RWPE2 (cell line): ENCODE data around the gene USP17L20.
"Not testable (repeated sequence)": the region's sequence is repeated elsewhere in the genome, so short reads cannot be mapped to it uniquely, and the experiment has no call there.

Source experiments
- ATAC-seq: fragments of 200-7000 bp; cut with Tn5 transposase; 3 replicates; pipeline ENCODE4 v1.9.1; 2021; ENCODE audit warnings: low read depth
- DNase-seq: peaks from one replicate; pipeline ENCODE4 v3.0.0-alpha.2; 2020; ENCODE audit warnings: low spot score
- H3K27ac ChIP-seq: fragments of 450-650 bp; 2 replicates; pipeline ENCODE4 v1.5.1; 2017; ENCODE audit warnings: mild to moderate bottlenecking; ENCODE audit not compliant: poor library complexity, severe bottlenecking
- H3K27me3 ChIP-seq: fragments of 250-450 bp; sonication (Bioruptor Pico); 2 replicates; pipeline ENCODE4 v1.5.1; 2021; ENCODE audit warnings: mild to moderate bottlenecking, moderate library complexity; ENCODE audit not compliant: insufficient read depth, poor library complexity, severe bottlenecking
- H3K36me3 ChIP-seq: fragments of 250-450 bp; sonication (Bioruptor Pico); 2 replicates; pipeline ENCODE4 v1.5.1; 2020; ENCODE audit warnings: low read depth, mild to moderate bottlenecking, moderate library complexity
- H3K4me1 ChIP-seq: fragments of 250-450 bp; sonication (Bioruptor Pico); 2 replicates; pipeline ENCODE4 v1.5.1; 2021; ENCODE audit warnings: mild to moderate bottlenecking, moderate library complexity; ENCODE audit not compliant: insufficient read depth, poor library complexity, severe bottlenecking
- H3K4me3 ChIP-seq: fragments of 250-450 bp; sonication (Bioruptor Pico); 2 replicates; pipeline ENCODE4 v1.5.1; 2021; ENCODE audit warnings: mild to moderate bottlenecking, moderate library complexity; ENCODE audit not compliant: severe bottlenecking
- H3K9me3 ChIP-seq: fragments of 250-450 bp; sonication (Bioruptor Pico); 2 replicates; pipeline ENCODE4 v1.5.1; 2021; ENCODE audit warnings: mild to moderate bottlenecking, moderate library complexity; ENCODE audit not compliant: severe bottlenecking

The USP17L20 gene

GRCh38 chr4:9257824-9258223, at the start of gene USP17L20:
TSS of gene USP17L20 (plus strand) at chr4:9258124. CDS start at chr4:9258124, 0 bp downstream.
- not testable (repeated sequence) for H3K27ac ChIP-seq, H3K4me3 ChIP-seq, H3K4me1 ChIP-seq, H3K9me3 ChIP-seq, ATAC-seq, DNase-seq, H3K36me3 ChIP-seq, H3K27me3 ChIP-seq

- not testable (repeated sequence) for H3K27me3 ChIP-seq, H3K4me3 ChIP-seq, H3K27ac ChIP-seq, H3K9me3 ChIP-seq, DNase-seq, ATAC-seq, H3K36me3 ChIP-seq, H3K4me1 ChIP-seq
Observed at GRCh38 chr4:9210357-9210756, 47.6 kb upstream of the USP17L20 start, which contains the start of gene USP17L10. TSS of gene USP17L10 (plus strand) at chr4:9210657. CDS start at chr4:9210657, 0 bp downstream.

GRCh38 chr4:9214701-9215100, 43.2 kb upstream of the USP17L20 start:
- not testable (repeated sequence) for H3K4me3 ChIP-seq, H3K9me3 ChIP-seq

GRCh38 chr4:9215105-9215504, 42.8 kb upstream of the USP17L20 start, which contains the start of gene USP17L11:
TSS of gene USP17L11 (plus strand) at chr4:9215405. CDS start at chr4:9215405, 0 bp downstream.
- not testable (repeated sequence) for H3K4me3 ChIP-seq, H3K27me3 ChIP-seq, H3K4me1 ChIP-seq, H3K36me3 ChIP-seq, H3K9me3 ChIP-seq, ATAC-seq, DNase-seq, H3K27ac ChIP-seq

More at GRCh38 chr4:9214701-9215100, 43.2 kb upstream of the USP17L20 start:
- DNase-seq: peak; percentile 56
- H3K27ac ChIP-seq, H3K27me3 ChIP-seq, ATAC-seq, H3K36me3 ChIP-seq, H3K4me1 ChIP-seq: not testable (repeated sequence)

GRCh38 chr4:9219852-9220251, 38.1 kb upstream of the USP17L20 start, which contains the start of gene USP17L12:
TSS of gene USP17L12 (plus strand) at chr4:9220152. CDS start at chr4:9220152, 0 bp downstream.
- not testable (repeated sequence) for H3K4me3 ChIP-seq, H3K27me3 ChIP-seq, H3K27ac ChIP-seq, DNase-seq, H3K36me3 ChIP-seq, ATAC-seq, H3K9me3 ChIP-seq, H3K4me1 ChIP-seq

GRCh38 chr4:9224596-9224995, 33.3 kb upstream of the USP17L20 start, which contains the start of gene USP17L13:
TSS of gene USP17L13 (plus strand) at chr4:9224896. CDS start at chr4:9224896, 0 bp downstream.
- DNase-seq, ATAC-seq, H3K27me3 ChIP-seq, H3K36me3 ChIP-seq, H3K9me3 ChIP-seq, H3K27ac ChIP-seq, H3K4me1 ChIP-seq, H3K4me3 ChIP-seq: not testable (repeated sequence)

- ATAC-seq, H3K9me3 ChIP-seq: not testable (repeated sequence)
Observed at GRCh38 chr4:9230249-9230648, 27.7 kb upstream of the USP17L20 start.

GRCh38 chr4:9234085-9234484, 23.8 kb upstream of the USP17L20 start, which contains the start of gene USP17L15:
TSS of gene USP17L15 (plus strand) at chr4:9234385. CDS start at chr4:9234385, 0 bp downstream.
- not testable (repeated sequence) for DNase-seq, H3K9me3 ChIP-seq, H3K4me3 ChIP-seq, H3K36me3 ChIP-seq, H3K27ac ChIP-seq, H3K27me3 ChIP-seq, H3K4me1 ChIP-seq, ATAC-seq

More at GRCh38 chr4:9230249-9230648, 27.7 kb upstream of the USP17L20 start:
- H3K27ac ChIP-seq, H3K27me3 ChIP-seq, H3K4me3 ChIP-seq, H3K4me1 ChIP-seq, H3K36me3 ChIP-seq, DNase-seq: not testable (repeated sequence)

- H3K4me3 ChIP-seq: not testable (repeated sequence)
Observed at GRCh38 chr4:9238461-9238860, 19.5 kb upstream of the USP17L20 start.

GRCh38 chr4:9243579-9243978, 14.3 kb upstream of the USP17L20 start, which contains the start of gene USP17L17:
TSS of gene USP17L17 (plus strand) at chr4:9243879. CDS start at chr4:9243879, 0 bp downstream.
- not testable (repeated sequence) for ATAC-seq, H3K27ac ChIP-seq, H3K4me3 ChIP-seq, H3K4me1 ChIP-seq, DNase-seq, H3K9me3 ChIP-seq, H3K36me3 ChIP-seq, H3K27me3 ChIP-seq

More at GRCh38 chr4:9238461-9238860, 19.5 kb upstream of the USP17L20 start:
- DNase-seq: peak; percentile 87
- H3K27ac ChIP-seq, H3K27me3 ChIP-seq, H3K9me3 ChIP-seq, H3K36me3 ChIP-seq, ATAC-seq, H3K4me1 ChIP-seq: not testable (repeated sequence)

- not testable (repeated sequence) for H3K36me3 ChIP-seq, H3K9me3 ChIP-seq, H3K4me3 ChIP-seq, H3K27ac ChIP-seq, H3K4me1 ChIP-seq, ATAC-seq, H3K27me3 ChIP-seq
- DNase-seq: peak; percentile 10
Observed at GRCh38 chr4:9247953-9248680, 9.8 kb upstream of the USP17L20 start, which contains the start of gene USP17L18. TSS of gene USP17L18 (plus strand) at chr4:9248630. CDS start at chr4:9248630, 0 bp downstream.
